GM10266 (cell line): ENCODE data around the gene KCTD16.

ENCODE experiments used
- DNase-seq: peaks from one replicate; pipeline ENCODE4 v3.0.0; 2012; ENCODE audit errors: extremely low spot score
- CTCF ChIP-seq: IDR thresholded peaks from 2 replicates; pipeline ENCODE4 v1.5.1; 2012; ENCODE audit warnings: mild to moderate bottlenecking, low read depth; ENCODE audit not compliant: control insufficient read depth, insufficient read depth; ENCODE audit errors: missing control alignments

KCTD16 gene

GRCh38 chr5:144187699-144188294, 17.1 kb downstream of the KCTD16 start:
- DNase-seq: peak; percentile 37
- no peak for TF ChIP-seq CTCF

GRCh38 chr5:144189800-144190429, 19.2 kb downstream of the KCTD16 start:
- DNase-seq: peak; percentile 16
- TF ChIP-seq CTCF: no peak

- no peak for DNase-seq
- no peak for TF ChIP-seq CTCF
Observed at GRCh38 chr5:144191531-144191930, 20.9 kb downstream of the KCTD16 start.

GRCh38 chr5:144191998-144192397, 21.3 kb downstream of the KCTD16 start:
- DNase-seq: peak; percentile 79
- peak; percentile 65 for TF ChIP-seq CTCF

- DNase-seq: no peak
- TF ChIP-seq CTCF: no peak
Observed at GRCh38 chr5:144192661-144193060, 22.0 kb downstream of the KCTD16 start.

- no peak for DNase-seq
- TF ChIP-seq CTCF: no peak
Observed at GRCh38 chr5:144194144-144194543, 23.5 kb downstream of the KCTD16 start.

- TF ChIP-seq CTCF: no peak
- no peak for DNase-seq
Observed at GRCh38 chr5:144195448-144195847, 24.8 kb downstream of the KCTD16 start.
